ENCODE results near the gene FALEC. TPM values are rescaled to one million over a fixed set of nuclear protein-coding genes. Genes with fewer than 3 reads are reported as not detected.
A peak's percentile ranks its signal among the peaks of the same experiment; 100 is the strongest.

Gene FALEC
- total and polyA plus RNA-seq, 9 of the 15 experiments (the other 6 are each of a cell fraction or from before 2014, with no cell fraction given), result 0.15 to 1.8 (median 0.53) TPM; not detected in 5

GRCh38 chr1:150487763-150488115, 27.8 kb upstream of the FALEC start:
- peak overlapping the region; percentile 96 for H3K4me2 ChIP-seq (ENCODE audit: insufficient read depth, low read length)
- intact Hi-C loops (cut with micrococcal nuclease), result loop anchor here (1.0 to 10.0 kb wide), 3 partner anchors 28 to 137 kb away; partner anchors contain the start of genes ENSA and FALEC
- no peak for DNase-seq (ENCODE audit: extremely low read depth in 1 of 4, low spot score in 3 of 4)
- peak overlapping the region; percentile 90 to 94; a peak in 3 of 4 replicates for H3K9ac ChIP-seq (ENCODE audit: insufficient read depth in 1 of 2, low read depth in 2 of 2, low read length in 2 of 2)
- no peaks in the 10 kb centered on the region for H3K27me3 ChIP-seq (ENCODE audit: control insufficient read depth in 2 of 2, insufficient read depth in 2 of 2, low read length in 2 of 2)
- 0% methylated on average over 7 of the region's 7 CpGs for WGBS (ENCODE audit: insufficient coverage, low coverage, missing lambda C conversion rate)
- H2AFZ ChIP-seq (ENCODE audit: low read depth, low read length), result peak overlapping the region; percentile 87
- H3K36me3 ChIP-seq (ENCODE audit: control insufficient read depth, insufficient read depth, low read length), result peaks cover 38% of the 10 kb centered on the region
- no peaks in the 10 kb centered on the region for H3K9me3 ChIP-seq (replicated peaks; ENCODE audit: control insufficient read depth, insufficient read depth, low read depth, low read length)
- H3K27ac ChIP-seq (ENCODE audit: extremely low read depth, low read depth, low read length), result peak overlapping the region; percentile 74
- no peak for FAIRE-seq
- TSS peak; percentile 84 for BruUV-seq (replicated peaks)
- peaks cover 18% of the 10 kb centered on the region for H3K79me2 ChIP-seq (ENCODE audit: control insufficient read depth, insufficient read depth, low read length)
- in situ Hi-C loops (cut with MboI), result no loop called here
- ChIA-PET POLR2A (interaction anchor here (1.0 to 1.5 kb wide), 3 partner anchors 73 to 92 kb away, joined by 3 to 4 read pairs (median 3); partner anchors contain the start of gene MCL1), CTCF (ENCODE audit: low intra/inter-chr PET ratio) (interaction anchor here (0.6 kb wide), 1 partner anchor 119 kb away, joined by 3 read pairs; no protein-coding TSS in a partner anchor)
- H3K9me1 ChIP-seq (ENCODE audit: control insufficient read depth, insufficient read depth, low read length), result no peaks in the 10 kb centered on the region
- peaks cover 3 to 10% of the 10 kb centered on the region in 2 experiments; a peak in 3 of 5 replicates for H3K4me1 ChIP-seq (replicated peaks in 1 of 2; ENCODE audit: control insufficient read depth in 2 of 2, insufficient read depth in 2 of 2, low read length in 2 of 2)
- no peak for TF ChIP-seq FOXA1 (IDR thresholded peaks at IDR 0.05; ENCODE audit: borderline replicate concordance)
- no peak for TF ChIP-seq SNAPC5 (CRISPR knock-in tag; IDR thresholded peaks at IDR 0.05)
- no peak for TF ChIP-seq ZNF740 (CRISPR knock-in tag; IDR thresholded peaks at IDR 0.05)
- no peak for TF ChIP-seq ZNF740 (tag; IDR thresholded peaks at IDR 0.05)
- TF ChIP-seq KAT7 (CRISPR knock-in tag; IDR thresholded peaks at IDR 0.05; ENCODE audit: borderline replicate concordance), result peak; percentile 17; the same call in 1 of the 2 replicates
- no peak for TF ChIP-seq DPF2 (IDR thresholded peaks at IDR 0.05)
- no peak for TF ChIP-seq RHOXF2B (CRISPR knock-in tag; conservative IDR thresholded peaks at IDR 0.05)
- TF ChIP-seq KDM2B (CRISPR knock-in tag; IDR thresholded peaks at IDR 0.05), result no peak
- no peak for TF ChIP-seq HMG20B (CRISPR knock-in tag; IDR thresholded peaks at IDR 0.05)
- TF ChIP-seq CEBPB (tag; IDR thresholded peaks at IDR 0.05), result no peak
- TF ChIP-seq CHD1 (IDR thresholded peaks at IDR 0.05; ENCODE audit: low read length), result peak; percentile 12
- no peak for TF ChIP-seq MEF2D (tag; conservative IDR thresholded peaks at IDR 0.05; ENCODE audit: low read depth)
- TF ChIP-seq ZNF449 (CRISPR knock-in tag; IDR thresholded peaks at IDR 0.05), result no peak
- no peaks in the 10 kb centered on the region for H4K20me1 ChIP-seq (replicated peaks; ENCODE audit: control insufficient read depth, insufficient read depth, low read length)
- peak overlapping the region; percentile 74 for H3K4me3 ChIP-seq
- no peak for ATAC-seq

Measured in K562 (cell line).